22Rv1 (cell line): ENCODE measurements around the gene CEP295NL.
"Not testable (repeated sequence)": the region's sequence is repeated elsewhere in the genome, so short reads cannot be mapped to it uniquely, and the experiment has no call there.

Experiments used
- H3K27ac ChIP-seq: fragments of 450-650 bp; 2 replicates; pipeline ENCODE4 v1.5.1; 2017
- CTCF ChIP-seq: fragments of 450-650 bp; IDR thresholded peaks from 2 replicates; pipeline ENCODE4 v1.5.1; 2017; ENCODE audit warnings: mild to moderate bottlenecking
- ZFX ChIP-seq: fragments of 450-650 bp; IDR thresholded peaks from 2 replicates; pipeline ENCODE4 v1.6.1; 2017; ENCODE audit warnings: antibody characterized with exemption, borderline replicate concordance

The CEP295NL gene

DNA sequence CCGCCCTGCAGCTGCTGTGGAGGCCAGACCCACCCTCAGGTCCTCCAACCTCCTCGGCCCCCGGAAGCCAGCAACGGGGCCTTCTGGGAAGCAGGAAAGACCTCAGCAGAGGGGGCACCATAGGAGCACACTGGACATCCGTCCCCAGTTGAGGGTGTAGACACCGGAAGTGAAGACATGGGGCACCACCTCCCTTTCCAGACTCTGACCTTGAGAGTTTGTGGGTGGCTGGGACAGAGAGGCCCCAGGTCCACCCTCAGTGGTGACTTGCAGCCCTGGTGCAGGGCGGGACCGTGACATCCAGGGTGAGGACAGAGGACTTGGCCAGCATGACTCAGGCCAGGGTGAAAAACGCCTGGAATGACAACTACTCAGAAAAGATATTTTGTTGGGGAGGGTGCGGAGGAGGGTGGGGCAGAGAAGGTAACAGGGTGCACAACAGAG lies 19.9 kb downstream of the CEP295NL start:
- no peak overlapping the region for H3K27ac ChIP-seq
- no peak for TF ChIP-seq ZFX
- TF ChIP-seq CTCF = no peak

- H3K27ac ChIP-seq = no peak overlapping the region
These were observed 20.4 kb downstream of the CEP295NL start for GRCh38 chr17:78882540-78883088.

GRCh38 chr17:78879635-78880186 lies 23.3 kb downstream of the CEP295NL start:
- H3K27ac ChIP-seq = no peak overlapping the region
- TF ChIP-seq ZFX (no peak), CTCF (no peak)

More at GRCh38 chr17:78882540-78883088, 20.4 kb downstream of the CEP295NL start:
- TF ChIP-seq CTCF (no peak), ZFX (no peak)

GRCh38 chr17:78878871-78879527 lies 24.0 kb downstream of the CEP295NL start:
- TF ChIP-seq CTCF (no peak), ZFX (no peak)
- H3K27ac ChIP-seq = no peak overlapping the region

DNA sequence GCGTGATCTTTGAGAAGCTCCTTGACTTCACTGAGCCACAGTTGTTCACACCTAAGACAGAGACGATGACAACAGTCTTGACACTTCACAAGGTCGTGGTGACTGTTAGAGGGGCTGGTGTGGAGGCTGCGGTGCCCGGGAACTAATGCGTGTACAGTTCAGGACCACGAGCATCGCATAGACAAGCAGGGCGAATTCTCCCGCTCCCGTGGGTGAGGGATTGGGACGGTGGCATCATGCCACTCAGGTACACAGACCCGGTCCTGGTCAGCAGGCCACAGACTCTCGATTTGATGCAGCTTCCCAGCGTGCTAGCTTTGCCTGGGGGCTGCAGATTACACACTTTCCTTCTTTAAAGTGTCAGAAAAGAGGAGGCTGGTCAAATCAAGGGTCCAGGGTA lies 24.7 kb downstream of the CEP295NL start:
- H3K27ac ChIP-seq = no peak overlapping the region
- TF ChIP-seq CTCF = no peak
- TF ChIP-seq ZFX = no peak

DNA sequence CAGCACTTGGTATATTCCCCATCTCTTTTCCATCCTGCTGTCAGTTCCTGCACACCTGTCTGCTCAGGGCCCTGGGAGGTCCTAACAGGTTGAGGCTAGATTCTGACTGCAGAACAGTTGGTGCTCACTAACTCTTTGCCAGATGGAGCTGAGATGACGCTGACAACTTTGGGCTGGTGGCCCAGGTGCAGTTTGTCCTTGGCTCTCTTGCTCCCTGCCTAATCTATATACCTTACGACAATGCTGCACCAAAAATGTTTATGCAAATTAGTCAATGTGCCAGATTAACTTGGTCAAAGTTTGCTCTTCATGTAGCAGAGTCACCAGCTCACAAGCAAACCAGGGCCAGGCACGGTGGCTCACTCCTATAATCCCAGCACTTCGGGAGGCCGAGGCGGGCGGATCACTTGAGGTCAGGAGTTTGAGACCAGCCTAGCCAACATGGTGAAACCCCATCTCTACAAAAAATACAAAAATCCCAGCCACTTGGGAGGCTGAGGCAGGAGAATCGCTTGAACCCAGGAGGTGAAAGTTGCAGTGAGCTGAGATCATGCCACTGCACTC lies 26.0 kb downstream of the CEP295NL start:
- not testable (repeated sequence) for H3K27ac ChIP-seq

DNA sequence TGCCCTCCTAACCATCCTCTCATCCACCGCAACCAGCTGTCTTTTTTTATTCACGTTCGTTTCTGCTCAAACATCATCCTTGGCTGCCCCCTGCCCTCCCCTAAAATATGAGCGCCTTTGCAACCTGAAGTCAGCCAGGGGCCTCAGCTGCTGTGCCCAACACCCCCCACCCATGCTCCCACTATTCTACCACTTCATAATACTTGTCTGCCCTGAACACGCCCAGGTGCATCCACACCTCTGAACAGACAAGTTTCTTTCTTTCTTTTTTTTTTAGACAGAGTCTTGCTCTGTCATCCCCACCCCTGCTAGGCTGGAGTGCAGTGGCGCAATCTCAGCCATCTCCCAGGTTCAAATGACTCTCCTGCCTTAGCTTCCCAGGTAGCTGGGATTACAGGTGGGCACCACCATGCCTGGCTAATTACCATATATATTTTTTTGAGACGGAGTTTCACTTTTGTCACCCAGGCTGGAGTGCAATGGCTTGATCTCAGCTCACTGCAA lies 26.9 kb downstream of the CEP295NL start:
- TF ChIP-seq CTCF = no peak
- no peak overlapping the region for H3K27ac ChIP-seq
